Panc1 (cell line): ENCODE measurements around the gene KCNMB1.

ENCODE experiments used
- CTCF ChIP-seq: fragments of 450-650 bp; IDR thresholded peaks from 2 replicates; pipeline ENCODE4 v1.5.1; 2017; ENCODE audit warnings: mild to moderate bottlenecking
- REST ChIP-seq, 2 experiments: IDR thresholded peaks; 2 replicates each; pipeline ENCODE4 v1.6.1; 2011 to 2012; ENCODE audit warnings: low read depth in 2 of 2, control low read depth in 1 of 2, low read length in 1 of 2, mild to moderate bottlenecking in 1 of 2, moderate library complexity in 1 of 2; ENCODE audit not compliant: insufficient read depth in 1 of 2
- TCF7L2 ChIP-seq: IDR thresholded peaks from 2 replicates; pipeline ENCODE4 v1.6.1; 2011; ENCODE audit warnings: mild to moderate bottlenecking, low read depth, low read length, inconsistent platforms

- TF ChIP-seq TCF7L2 = no peak
- TF ChIP-seq CTCF = no peak
- TF ChIP-seq REST (IDR thresholded peaks at IDR 0.05; ENCODE audit: insufficient read depth in 1 of 2, low read depth in 2 of 2, low read length in 1 of 2) = no peak
Measured at GRCh38 chr5:170382790-170383189, 6.4 kb downstream of the KCNMB1 start.
